AG04449 (cell line): ENCODE data around the gene HSD17B1.
A peak's percentile ranks its signal among the peaks of the same experiment; 100 is the strongest.
"Not testable (repeated sequence)": the region's sequence is repeated elsewhere in the genome, so short reads cannot be mapped to it uniquely, and the experiment has no call there.

Experiments used
- CTCF ChIA-PET: fragments of 350-600 bp; formaldehyde crosslinking; extraction: SDS; loops from one replicate; lab custom pipeline; 2021; ENCODE audit warnings: antibody characterized with exemption; lab: Yijun Ruan, JAX
- POLR2A ChIA-PET: fragments of 400-600, 350-600 bp; formaldehyde crosslinking; extraction: SDS; loops from one replicate; lab custom pipeline; 2020; ENCODE audit warnings: antibody characterized with exemption, inconsistent platforms; lab: Yijun Ruan, JAX
- DNase-seq: peaks from one replicate; pipeline ENCODE4 v3.0.0-alpha.2; 2010; ENCODE audit warnings: low read depth, low spot score
- H3K4me3 ChIP-seq: 2 replicates; pipeline ENCODE4 v1.5.1; 2011; ENCODE audit warnings: low read depth, mild to moderate bottlenecking, control low read depth, low read length
- TF ChIP-seq, protein P1 (sequence below): IDR thresholded peaks from one replicate; pipeline ENCODE4 v1.5.1; 2011; ENCODE audit warnings: mild to moderate bottlenecking, moderate library complexity, low read length, control low read depth, inconsistent platforms; ENCODE audit not compliant: insufficient read depth; ENCODE audit errors: missing control alignments

Gene HSD17B1, protein sequence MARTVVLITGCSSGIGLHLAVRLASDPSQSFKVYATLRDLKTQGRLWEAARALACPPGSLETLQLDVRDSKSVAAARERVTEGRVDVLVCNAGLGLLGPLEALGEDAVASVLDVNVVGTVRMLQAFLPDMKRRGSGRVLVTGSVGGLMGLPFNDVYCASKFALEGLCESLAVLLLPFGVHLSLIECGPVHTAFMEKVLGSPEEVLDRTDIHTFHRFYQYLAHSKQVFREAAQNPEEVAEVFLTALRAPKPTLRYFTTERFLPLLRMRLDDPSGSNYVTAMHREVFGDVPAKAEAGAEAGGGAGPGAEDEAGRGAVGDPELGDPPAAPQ

DNA sequence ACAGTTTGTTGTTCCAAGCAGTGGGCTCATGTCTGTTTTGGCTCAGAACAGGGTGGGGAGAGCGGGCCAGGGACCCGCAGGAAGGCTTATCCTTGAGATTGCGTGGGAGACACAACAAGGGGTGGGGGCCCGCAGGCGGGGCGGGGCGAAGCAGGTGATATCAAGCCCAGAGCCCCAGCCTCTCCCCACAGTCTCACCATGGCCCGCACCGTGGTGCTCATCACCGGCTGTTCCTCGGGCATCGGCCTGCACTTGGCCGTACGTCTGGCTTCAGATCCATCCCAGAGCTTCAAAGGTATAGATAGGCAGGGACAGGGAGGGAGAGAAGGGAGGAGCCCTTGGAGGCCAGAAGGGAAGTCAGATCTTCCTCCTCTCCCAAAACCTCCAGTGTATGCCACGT lies at the start of gene HSD17B1:
TSS of gene HSD17B1 (plus strand) at position 188 of the 400 bp plus-strand sequence. CDS start at position 199, 11 bp downstream.
- CTCF ChIA-PET, POLR2A ChIA-PET, DNase-seq: not testable (repeated sequence)
- peak within 1 kb of the TSS; percentile 78 for H3K4me3 ChIP-seq

DNA sequence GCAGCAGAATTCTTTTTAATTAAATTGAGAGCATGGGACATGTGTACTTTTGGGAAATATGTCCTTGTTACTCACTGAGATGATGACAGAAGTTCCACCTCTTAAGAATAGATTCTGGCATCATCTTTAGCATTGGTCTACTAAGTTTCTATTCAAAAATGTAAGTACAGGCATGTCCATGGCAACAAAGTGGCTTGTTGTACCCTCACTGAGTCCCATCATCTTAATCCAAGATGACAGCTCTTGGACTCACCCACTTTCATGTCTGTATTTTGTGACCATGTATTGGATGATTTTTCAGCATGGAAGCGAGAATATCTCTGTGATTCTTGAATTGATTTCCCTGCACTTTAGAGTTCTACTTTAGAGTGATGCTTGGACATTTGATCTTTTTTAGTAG lies 49.8 kb upstream of the HSD17B1 start:
- TF ChIP-seq, protein P1, sequence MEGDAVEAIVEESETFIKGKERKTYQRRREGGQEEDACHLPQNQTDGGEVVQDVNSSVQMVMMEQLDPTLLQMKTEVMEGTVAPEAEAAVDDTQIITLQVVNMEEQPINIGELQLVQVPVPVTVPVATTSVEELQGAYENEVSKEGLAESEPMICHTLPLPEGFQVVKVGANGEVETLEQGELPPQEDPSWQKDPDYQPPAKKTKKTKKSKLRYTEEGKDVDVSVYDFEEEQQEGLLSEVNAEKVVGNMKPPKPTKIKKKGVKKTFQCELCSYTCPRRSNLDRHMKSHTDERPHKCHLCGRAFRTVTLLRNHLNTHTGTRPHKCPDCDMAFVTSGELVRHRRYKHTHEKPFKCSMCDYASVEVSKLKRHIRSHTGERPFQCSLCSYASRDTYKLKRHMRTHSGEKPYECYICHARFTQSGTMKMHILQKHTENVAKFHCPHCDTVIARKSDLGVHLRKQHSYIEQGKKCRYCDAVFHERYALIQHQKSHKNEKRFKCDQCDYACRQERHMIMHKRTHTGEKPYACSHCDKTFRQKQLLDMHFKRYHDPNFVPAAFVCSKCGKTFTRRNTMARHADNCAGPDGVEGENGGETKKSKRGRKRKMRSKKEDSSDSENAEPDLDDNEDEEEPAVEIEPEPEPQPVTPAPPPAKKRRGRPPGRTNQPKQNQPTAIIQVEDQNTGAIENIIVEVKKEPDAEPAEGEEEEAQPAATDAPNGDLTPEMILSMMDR: no peak
- no peak overlapping the region for H3K4me3 ChIP-seq
- CTCF ChIA-PET: no interaction called here
- POLR2A ChIA-PET: no interaction called here
- DNase-seq: no peak

DNA sequence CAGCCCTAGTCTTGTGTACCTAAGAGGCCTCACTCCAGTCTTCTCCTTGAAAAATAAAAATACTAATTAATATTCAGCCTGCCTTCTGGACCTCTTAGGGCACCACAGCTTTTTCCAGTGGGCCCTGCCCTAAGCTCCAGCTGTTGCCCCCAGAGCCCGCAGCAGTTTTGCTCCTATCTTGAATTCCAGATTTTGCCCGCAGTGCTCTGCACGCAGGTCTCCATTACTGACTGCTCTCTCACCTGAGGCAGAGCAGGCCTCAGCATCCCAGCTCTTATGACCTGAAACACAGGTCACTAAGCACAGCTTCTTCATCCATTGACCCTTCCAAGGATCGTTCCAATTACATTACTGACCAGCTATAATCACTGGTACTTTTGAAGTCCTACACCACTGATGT lies 45.1 kb upstream of the HSD17B1 start:
- POLR2A ChIA-PET: no interaction called here

DNA sequence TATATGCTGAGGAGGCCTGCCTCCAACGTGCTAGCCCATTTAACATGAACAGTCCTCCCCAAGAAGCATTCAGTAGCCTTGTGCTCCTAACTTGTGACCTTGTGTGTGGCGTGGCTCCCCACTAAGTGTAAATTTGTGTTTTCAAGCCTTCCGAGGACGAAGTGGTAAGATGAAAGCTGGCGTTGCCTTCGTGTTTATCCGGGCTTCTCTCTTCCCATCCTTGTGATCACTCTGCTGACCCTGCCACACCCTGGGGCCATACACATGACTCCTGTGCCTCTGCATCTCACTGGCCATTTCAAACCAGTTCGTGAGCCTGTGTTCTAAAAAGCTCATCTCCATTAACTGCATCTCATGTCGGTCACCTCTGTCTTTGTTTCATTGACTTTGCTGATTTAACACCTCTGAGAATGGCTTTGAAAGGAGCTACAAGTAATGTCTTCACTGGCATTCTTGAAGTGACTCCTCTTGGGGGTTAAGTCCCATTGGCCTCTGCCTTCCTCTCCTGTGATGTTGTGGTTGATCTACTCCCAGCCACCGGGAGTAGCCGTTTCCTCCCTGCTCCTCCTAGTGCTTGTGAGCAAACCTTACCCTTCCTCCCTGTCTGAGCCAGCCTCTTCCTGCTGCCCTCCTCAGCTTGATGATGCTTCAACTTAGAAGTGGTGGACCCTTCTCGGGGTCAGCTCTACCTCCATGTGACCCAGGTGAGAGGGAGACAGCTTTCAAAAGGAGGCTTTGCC lies 44.1 kb upstream of the HSD17B1 start:
- TF ChIP-seq, protein P1: no peak
- ChIA-PET CTCF (interaction anchor here (1.0 to 2.3 kb wide), 6 partner anchors 9 to 186 kb away, joined by 3 to 14 read pairs (median 4); no protein-coding TSS in a partner anchor), POLR2A (interaction anchor here (0.6 to 1.1 kb wide), 2 partner anchors 9 to 44 kb away, joined by 3 to 5 read pairs; no protein-coding TSS in a partner anchor)
- H3K4me3 ChIP-seq: no peak overlapping the region
- DNase-seq: no peak

More for the DNA sequence above, 45.1 kb upstream of the HSD17B1 start:
- H3K4me3 ChIP-seq: no peak overlapping the region
- TF ChIP-seq, protein P1: no peak
- CTCF ChIA-PET: interaction anchor here (0.8 to 2.3 kb wide), 6 partner anchors 10 to 38 kb away, joined by 3 to 13 read pairs (median 4); no protein-coding TSS in a partner anchor
- DNase-seq: no peak

DNA sequence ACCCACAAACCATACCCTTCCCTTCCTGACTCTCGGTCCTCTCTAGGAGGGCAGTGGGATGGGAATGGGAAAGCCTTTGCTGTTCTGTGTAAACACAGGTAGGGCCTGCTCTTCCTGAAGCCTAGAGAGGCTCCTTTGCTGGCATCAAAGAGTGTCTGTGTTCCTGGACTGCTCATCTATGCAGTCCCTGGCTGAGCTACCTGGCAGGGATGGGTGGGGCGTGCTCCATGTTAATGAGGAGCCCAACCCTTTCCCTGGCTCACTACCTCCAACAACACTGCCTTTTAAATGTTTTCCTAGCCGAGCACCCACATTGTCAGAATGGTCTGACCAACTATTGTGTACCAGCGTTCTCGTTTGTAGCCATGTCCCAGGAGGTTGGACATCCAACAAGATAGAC lies 43.3 kb upstream of the HSD17B1 start:
- no peak overlapping the region for H3K4me3 ChIP-seq
- ChIA-PET POLR2A (interaction anchor here (1.1 kb wide), 1 partner anchor 10 kb away, joined by 5 read pairs; no protein-coding TSS in a partner anchor), CTCF (interaction anchor here (1.3 to 2.3 kb wide), 3 partner anchors 8 to 187 kb away, joined by 3 to 14 read pairs (median 9); no protein-coding TSS in a partner anchor)
- no peak for DNase-seq
- TF ChIP-seq, protein P1: no peak

DNA sequence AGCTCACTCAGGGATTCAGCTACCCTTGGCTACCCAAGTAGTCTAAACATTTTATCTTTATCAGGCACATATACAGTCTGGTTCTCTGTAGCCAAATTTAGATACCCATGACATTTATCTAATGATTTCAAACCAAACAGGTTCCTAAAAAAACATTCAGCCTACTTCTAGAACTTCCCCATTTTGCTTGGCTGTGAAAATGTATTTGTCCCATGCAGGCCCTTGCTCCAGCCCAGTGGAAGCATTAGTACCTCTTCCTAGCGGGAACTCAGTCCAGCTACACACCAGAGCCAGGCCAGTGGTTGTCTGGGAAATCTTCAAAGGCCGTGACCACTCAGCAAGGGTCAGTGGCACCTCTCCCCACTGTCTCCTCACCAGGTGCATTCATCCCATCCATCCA lies 42.9 kb upstream of the HSD17B1 start:
- CTCF ChIA-PET: interaction anchor here (2.3 kb wide), 1 partner anchor 187 kb away, joined by 9 read pairs; no protein-coding TSS in a partner anchor

More for the DNA sequence above, 42.9 kb upstream of the HSD17B1 start:
- POLR2A ChIA-PET: interaction anchor here (1.1 kb wide), 1 partner anchor 10 kb away, joined by 5 read pairs; no protein-coding TSS in a partner anchor
- H3K4me3 ChIP-seq: no peak overlapping the region
- DNase-seq: no peak
- TF ChIP-seq, protein P1: no peak
